HG03520 (cell line): ENCODE measurements around the gene PATL2.
"Not testable (repeated sequence)": the region's sequence is repeated elsewhere in the genome, so short reads cannot be mapped to it uniquely, and the experiment has no call there.

ENCODE experiments used
- ATAC-seq: cut with Tn5 transposase; IDR thresholded peaks from one replicate; pipeline ENCODE4 v1.9.1; 2021; ENCODE audit warnings: mild to moderate bottlenecking, moderate library complexity; ENCODE audit not compliant: unreplicated experiment

PATL2 gene

DNA sequence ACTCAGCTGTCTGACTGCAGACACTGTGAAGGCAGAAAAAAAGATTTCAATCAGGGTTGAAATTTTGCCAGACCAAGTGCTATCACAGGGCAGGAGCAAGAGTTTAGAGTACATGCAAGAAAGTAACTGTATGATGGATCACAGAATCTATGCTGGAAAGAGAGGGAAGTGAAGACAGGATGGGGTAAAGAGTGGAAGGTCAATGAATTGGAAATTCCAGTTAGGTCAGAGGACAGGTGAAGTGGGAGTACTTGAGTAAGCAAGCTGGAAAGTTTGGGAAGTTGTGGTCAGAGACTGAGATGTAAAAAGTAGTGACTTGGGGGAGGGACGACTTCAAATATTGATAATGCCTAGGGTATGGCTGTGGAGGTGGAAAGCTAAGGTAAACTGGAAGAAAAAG is 54.8 kb downstream of the PATL2 start:
- no peak for ATAC-seq

DNA sequence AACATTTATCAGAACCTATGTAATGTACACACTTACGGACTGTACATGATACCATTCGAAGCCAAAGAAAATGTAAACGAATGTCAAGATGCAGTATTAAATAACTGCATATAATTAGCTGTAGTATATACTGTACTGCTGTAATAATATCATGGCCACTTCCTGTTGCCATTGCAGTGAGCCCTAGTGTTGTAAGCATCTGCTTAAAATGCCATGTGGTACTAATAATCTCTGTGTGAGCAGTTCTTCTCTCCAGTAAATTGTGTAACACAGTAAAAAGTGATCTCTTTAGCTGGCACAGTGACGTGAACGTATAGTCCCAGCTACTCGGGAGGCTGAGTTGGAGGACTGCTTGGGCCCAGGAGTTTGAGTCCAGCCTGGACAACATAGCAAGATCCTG is 56.3 kb downstream of the PATL2 start:
- ATAC-seq: no peak

DNA sequence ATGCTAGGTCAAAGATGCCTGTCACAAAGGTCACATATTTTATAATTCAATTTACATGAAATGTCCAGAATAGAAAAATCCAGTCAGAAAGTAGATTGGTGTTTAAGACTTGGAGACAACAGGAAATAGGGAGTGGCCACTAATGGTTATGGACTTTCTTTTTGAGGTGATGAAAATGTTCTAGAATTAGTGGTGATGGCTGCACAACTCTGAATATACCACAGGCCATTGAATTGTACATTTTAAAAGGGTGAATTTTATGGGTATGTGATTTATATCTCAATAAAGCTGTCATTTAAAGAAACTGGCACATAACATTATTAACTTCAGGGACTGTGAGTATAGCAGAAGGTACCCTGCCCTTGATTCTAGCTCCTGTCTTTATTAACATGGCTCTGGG is 63.5 kb downstream of the PATL2 start:
- no peak for ATAC-seq

DNA sequence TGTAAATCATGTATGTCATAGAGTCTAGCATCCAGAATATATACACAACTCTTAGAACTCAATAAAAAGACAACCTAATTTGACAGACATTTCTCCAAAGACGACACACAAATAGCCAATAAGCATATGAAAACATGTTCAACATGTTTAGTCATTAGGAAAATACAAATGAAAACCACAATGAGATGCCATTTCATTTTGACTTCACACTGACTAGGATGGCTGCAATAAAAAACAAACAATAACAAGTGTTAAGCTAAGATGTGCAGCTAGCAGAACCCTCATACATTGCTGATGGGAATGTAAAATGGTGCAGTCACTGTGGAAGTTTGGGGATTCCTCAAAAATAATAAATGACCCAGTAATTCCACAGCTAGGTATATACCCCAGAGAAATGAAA is 64.1 kb downstream of the PATL2 start:
- no peak for ATAC-seq

DNA sequence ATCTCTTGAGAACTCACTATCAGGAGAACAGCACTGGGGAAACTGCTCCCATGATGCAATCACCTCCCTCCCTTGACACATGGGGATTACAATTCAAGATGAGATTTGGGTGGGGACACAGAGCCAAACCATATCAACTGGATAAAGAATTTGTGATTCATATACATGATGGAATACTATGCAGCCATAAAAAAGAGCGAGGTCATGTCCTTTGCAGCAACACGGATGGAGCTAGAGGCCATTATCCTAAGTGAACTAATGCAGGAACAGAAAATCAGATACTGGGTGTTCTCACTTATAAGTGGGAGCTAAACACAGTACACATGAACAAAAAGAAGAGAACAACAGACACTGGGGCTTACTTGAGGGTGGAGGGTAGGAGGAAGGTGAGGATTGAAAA is 64.7 kb downstream of the PATL2 start:
- ATAC-seq: no peak

DNA sequence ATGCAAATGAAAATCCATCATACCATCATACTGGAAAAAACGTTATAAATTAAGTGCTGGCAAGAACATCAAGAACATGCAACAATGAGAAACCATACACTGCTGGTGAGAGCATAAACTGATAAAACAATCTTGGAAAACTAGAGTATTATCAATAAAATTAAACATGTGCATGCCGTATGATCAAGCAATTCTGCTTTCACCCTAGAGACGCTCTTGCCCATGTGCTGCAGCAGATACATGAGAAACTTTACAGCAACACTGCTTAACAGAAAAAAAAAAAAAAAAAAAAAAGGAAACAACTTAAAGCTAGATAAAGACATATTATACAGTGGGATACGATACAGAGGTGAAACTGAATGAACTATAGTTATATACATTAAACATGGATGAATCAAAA is 69.5 kb downstream of the PATL2 start:
- no peak for ATAC-seq

DNA sequence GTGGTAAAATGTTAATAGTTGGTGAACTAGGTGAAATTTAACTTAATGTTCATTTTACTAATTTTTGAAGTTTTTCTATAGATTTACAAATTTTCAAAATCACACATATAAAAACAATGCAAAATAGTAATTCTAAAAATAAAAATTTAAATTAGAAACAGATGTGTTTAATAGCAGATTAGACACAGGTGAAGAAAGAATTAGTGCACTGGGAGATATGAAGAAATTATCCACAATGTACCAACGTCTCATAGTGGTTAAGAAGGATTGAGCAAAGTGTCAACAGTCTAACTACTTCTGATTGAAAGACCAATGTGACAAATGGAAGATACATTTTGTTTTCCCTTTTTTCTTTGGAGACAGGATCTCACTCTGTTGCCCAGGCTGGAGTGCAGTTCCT is 74.1 kb downstream of the PATL2 start:
- ATAC-seq: no peak

DNA sequence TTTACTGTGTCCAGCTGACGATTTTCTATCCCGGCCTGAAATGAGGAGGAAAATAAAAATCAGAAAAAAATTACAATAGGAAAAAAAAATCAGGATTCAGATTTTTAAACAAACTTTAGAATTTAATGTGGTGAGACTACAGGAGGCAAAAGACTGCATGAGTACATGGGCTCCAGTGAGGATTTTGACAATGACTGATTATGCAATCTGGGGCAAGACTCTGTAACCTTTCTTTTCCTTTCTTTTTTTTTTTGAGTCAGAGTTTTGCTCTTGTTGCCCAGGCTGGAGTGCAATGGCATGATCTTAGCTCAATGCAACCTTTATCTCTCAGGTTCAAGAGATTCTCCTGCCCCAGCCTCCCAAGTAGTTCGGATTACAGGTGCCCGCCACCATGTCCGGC is 77.5 kb downstream of the PATL2 start:
- no peak for ATAC-seq

DNA sequence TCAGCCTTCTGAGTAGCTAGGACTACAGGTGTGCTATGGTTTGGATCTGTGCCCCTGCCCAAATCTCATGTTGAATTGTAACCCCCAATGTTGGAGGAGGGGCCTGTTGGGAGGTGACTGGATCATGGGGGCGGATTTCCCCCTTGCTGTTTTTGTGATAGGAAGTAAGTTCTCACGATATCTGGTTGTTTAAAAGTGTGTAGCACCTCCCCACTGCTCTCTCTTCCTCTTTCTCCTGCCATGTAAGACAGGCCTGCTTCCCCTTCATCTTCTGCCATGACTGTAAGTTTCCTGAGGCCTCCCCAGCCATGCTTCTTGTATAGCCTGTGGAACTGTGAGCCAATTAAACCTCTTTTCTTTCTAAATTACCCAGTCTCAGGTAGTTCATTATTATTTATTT is 85.8 kb downstream of the PATL2 start:
- ATAC-seq: not testable (repeated sequence)

DNA sequence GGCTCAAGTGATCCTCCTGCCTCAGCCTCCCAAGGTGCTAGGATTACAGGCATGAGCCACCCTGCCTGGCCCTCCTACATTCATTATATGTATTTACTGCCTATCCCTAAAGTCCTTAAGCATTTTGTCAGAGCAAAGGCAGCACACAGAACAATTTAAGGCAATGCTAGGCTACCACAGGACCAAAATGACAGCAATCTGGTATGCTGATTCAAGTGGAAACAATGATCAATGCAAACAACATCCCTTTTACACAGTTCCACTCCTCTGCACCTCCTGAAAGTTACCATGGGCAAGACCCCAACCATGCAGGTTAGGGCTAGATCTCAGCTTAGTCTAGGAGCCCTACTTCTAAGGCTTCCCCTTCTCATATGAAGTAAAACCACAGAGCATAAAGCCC is 87.9 kb downstream of the PATL2 start:
- ATAC-seq: no peak

DNA sequence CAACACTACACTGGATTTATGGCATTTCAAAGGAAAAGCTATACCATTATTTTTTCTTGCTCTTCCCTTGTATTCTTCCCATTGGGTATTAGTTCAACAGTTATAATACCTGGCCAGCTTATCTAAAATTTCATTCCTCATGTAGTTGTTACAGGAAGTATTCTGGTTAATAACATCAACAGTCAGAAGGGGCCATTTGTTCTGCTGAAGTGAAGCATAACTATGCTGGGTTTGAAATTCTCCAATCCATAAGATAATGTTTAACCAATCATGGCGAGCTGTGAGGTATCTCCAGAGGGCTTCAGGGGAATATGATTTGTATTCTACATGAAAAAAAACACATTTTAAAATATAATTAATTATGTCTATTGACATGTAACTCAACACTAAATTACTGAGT is 91.0 kb downstream of the PATL2 start:
- no peak for ATAC-seq

DNA sequence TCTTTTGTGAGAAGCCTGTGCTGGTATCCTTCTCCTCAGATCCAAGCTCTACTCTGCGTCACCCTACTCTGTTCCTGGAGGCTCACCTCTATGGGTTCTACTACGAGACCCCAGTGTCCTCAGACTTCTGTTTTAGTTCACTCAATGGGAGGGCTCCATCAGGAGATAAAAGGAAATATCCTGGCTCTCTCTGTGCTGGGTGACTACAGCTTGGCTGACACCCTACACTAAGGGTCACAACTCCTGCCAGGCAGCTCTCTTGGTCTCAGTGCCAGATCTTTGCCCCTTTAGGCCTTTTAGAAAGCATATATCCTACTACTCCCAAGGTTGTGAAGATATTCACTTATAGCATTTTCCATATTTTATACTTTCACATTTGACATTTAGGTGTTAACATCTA is 94.1 kb downstream of the PATL2 start:
- ATAC-seq: no peak
